Retina (tissue), 1 donor: ENCODE data around the gene FOXA3.

ENCODE experiments used
- DNase-seq: peaks from one replicate; pipeline ENCODE4 v3.0.0-alpha.2; 2016

Gene FOXA3

GRCh38 chr19:45876411-45877197, 12.5 kb downstream of the FOXA3 start:
- DNase-seq: peak; percentile 46

GRCh38 chr19:45878043-45878794, 14.1 kb downstream of the FOXA3 start:
- DNase-seq: no peak

- peak; percentile 16 for DNase-seq
Observed at GRCh38 chr19:45879055-45879454, 14.9 kb downstream of the FOXA3 start.

GRCh38 chr19:45879971-45880370, 15.8 kb downstream of the FOXA3 start:
- no peak for DNase-seq

- no peak for DNase-seq
Observed at GRCh38 chr19:45881082-45881908, 17.2 kb downstream of the FOXA3 start.

GRCh38 chr19:45881909-45882528, 17.9 kb downstream of the FOXA3 start:
- no peak for DNase-seq

GRCh38 chr19:45882652-45883585, 18.8 kb downstream of the FOXA3 start:
- peak; percentile 95 for DNase-seq

GRCh38 chr19:45883586-45883880, 19.4 kb downstream of the FOXA3 start:
- DNase-seq: no peak

GRCh38 chr19:45883881-45884681, 20.0 kb downstream of the FOXA3 start:
- DNase-seq: no peak

GRCh38 chr19:45884682-45885555, 20.8 kb downstream of the FOXA3 start:
- peak; percentile 21 for DNase-seq

- peak; percentile 96 for DNase-seq
Observed at GRCh38 chr19:45885556-45886426, 21.7 kb downstream of the FOXA3 start, which contains the start of gene IRF2BP1. IRF2BP1 (minus strand) TSS chr19:45886141; CDS start chr19:45885774, 367 bp downstream.

GRCh38 chr19:45886427-45887199, 22.5 kb downstream of the FOXA3 start:
- peak; percentile 96 for DNase-seq

GRCh38 chr19:45887200-45887710, 23.1 kb downstream of the FOXA3 start:
- no peak for DNase-seq

GRCh38 chr19:45889210-45889885, 25.2 kb downstream of the FOXA3 start:
- DNase-seq: no peak

GRCh38 chr19:45890877-45891276, 26.8 kb downstream of the FOXA3 start:
- no peak for DNase-seq

- no peak for DNase-seq
Observed at GRCh38 chr19:45895519-45895972, 31.4 kb downstream of the FOXA3 start.
